HCT116 (cell line): ENCODE results near the gene CHST15. TPM values are rescaled to one million over a fixed set of nuclear protein-coding genes. Genes with fewer than 3 reads are reported as not detected.

Experiments
- ATAC-seq: fragments of 200-7000 bp; cut with Tn5 transposase; 2 replicates; pipeline ENCODE4 v1.9.1; 2020; ENCODE audit warnings: mild to moderate bottlenecking, moderate library complexity
- BruUV-seq: library from RNA; stranded (reverse); fragments of 400-500 nt; replicated peaks from 2 replicates; lab custom pipeline; 2021; lab: Mats Ljungman, UMichigan
- CTCF ChIA-PET: fragments of 300-600 bp; sonication (Branson Sonifier 250); formaldehyde crosslinking; loops from one replicate; lab custom pipeline; 2021; ENCODE audit warnings: antibody characterized with exemption; lab: Charles Lee
- POLR2A ChIA-PET: fragments of 300-600, 350-600 bp; sonication (Branson Sonifier 250); formaldehyde crosslinking; loops from one replicate; lab custom pipeline; 2021; ENCODE audit warnings: antibody characterized with exemption; lab: Charles Lee
- RAD21 ChIA-PET, 2 experiments: fragments of 300-600 bp; sonication (Branson Sonifier 250); formaldehyde crosslinking; loops; one replicate each; lab custom pipeline; 2023; ENCODE audit warnings: low total read pairs in 2 of 2; ENCODE audit not compliant: uncharacterized antibody in 2 of 2, unreplicated experiment in 2 of 2, low non-redundant PET in 1 of 2; lab: Charles Lee
- DNase-seq: peaks from one replicate; pipeline ENCODE4 v3.0.0-alpha.2; 2010; ENCODE audit warnings: low read depth, low spot score
- H2AFZ ChIP-seq: fragments of 200-600 bp; shearing (Covaris generic), sonication (generic); 2 replicates; pipeline ENCODE4 v1.6.1; 2017; ENCODE audit warnings: low read depth, mixed run types, mixed read lengths, antibody characterized with exemption, low read length; ENCODE audit not compliant: poor library complexity, severe bottlenecking
- H3K27ac ChIP-seq: 2 replicates; pipeline ENCODE4 v1.5.1; 2012; ENCODE audit warnings: low read depth, low read length
- H3K27me3 ChIP-seq: fragments of 200-600 bp; sonication (generic); 2 replicates; pipeline ENCODE4 v1.6.1; 2016; ENCODE audit warnings: mixed run types, low read length, mixed read lengths; ENCODE audit not compliant: insufficient read depth
- H3K36me3 ChIP-seq, 2 experiments: fragments of 200-500 bp in 1 of 2; fragments of 200-600 bp in 1 of 2; sonication (Bioruptor generic) in 1 of 2; sonication (generic) in 1 of 2; 2 replicates each; pipeline versions ENCODE4 v1.5.1 to v1.6.1; 2014 to 2016; ENCODE audit warnings: low read length in 2 of 2, inconsistent platforms in 1 of 2, mixed read lengths in 1 of 2, mixed run types in 1 of 2; ENCODE audit not compliant: insufficient read depth in 2 of 2, control insufficient read depth in 1 of 2
- H3K4me1 ChIP-seq, 2 experiments: fragments of 200-600 bp in 1 of 2; sonication (generic) in 1 of 2; 2 replicates each; pipeline versions ENCODE4 v1.5.1 to v1.6.1; 2012 to 2017; ENCODE audit warnings: low read length in 2 of 2, inconsistent platforms in 1 of 2, mild to moderate bottlenecking in 1 of 2, mixed read lengths in 1 of 2, mixed run types in 1 of 2, moderate library complexity in 1 of 2; ENCODE audit not compliant: insufficient read depth in 2 of 2, control insufficient read depth in 1 of 2
- H3K4me2 ChIP-seq: fragments of 200-600 bp; sonication (generic); 2 replicates; pipeline ENCODE4 v1.6.1; 2017; ENCODE audit warnings: mixed run types, low read length, mixed read lengths
- H3K4me3 ChIP-seq, 2 experiments: fragments of 200-600 bp in 1 of 2; sonication (generic) in 1 of 2; replicated peaks in 1 of 2; 2 replicates each; pipeline ENCODE4 v1.5.1; 2011 to 2016; ENCODE audit warnings: low read length in 2 of 2, control low read depth in 1 of 2, low read depth in 1 of 2, mild to moderate bottlenecking in 1 of 2, mixed read lengths in 1 of 2, mixed run types in 1 of 2
- H3K79me2 ChIP-seq: fragments of 200-600 bp; sonication (generic); 2 replicates; pipeline ENCODE4 v1.6.1; 2017; ENCODE audit warnings: mild to moderate bottlenecking, mixed run types, low read length, moderate library complexity, mixed read lengths; ENCODE audit not compliant: insufficient read depth
- H3K9ac ChIP-seq: fragments of 200-600 bp; sonication (generic); 2 replicates; pipeline ENCODE4 v1.6.1; 2016; ENCODE audit warnings: low read length, mixed read lengths
- H3K9me2 ChIP-seq: fragments of 200-600 bp; sonication (generic), shearing (Covaris generic); 2 replicates; pipeline ENCODE4 v1.6.1; 2017; ENCODE audit warnings: mixed run types, mild to moderate bottlenecking, moderate library complexity; ENCODE audit not compliant: insufficient read depth
- H3K9me3 ChIP-seq, 2 experiments: fragments of 200-500 bp in 1 of 2; fragments of 200-600 bp in 1 of 2; sonication (Bioruptor generic) in 1 of 2; sonication (generic) in 1 of 2; 2 replicates each; pipeline ENCODE4 v1.6.1; 2014 to 2017; ENCODE audit warnings: low read length in 2 of 2, mixed read lengths in 2 of 2, inconsistent platforms in 1 of 2, low read depth in 1 of 2, mild to moderate bottlenecking in 1 of 2, mixed run types in 1 of 2, moderate library complexity in 1 of 2; ENCODE audit not compliant: control insufficient read depth in 1 of 2, insufficient read depth in 1 of 2
- H4K20me1 ChIP-seq: fragments of 200-600 bp; sonication (generic), shearing (Covaris generic); 2 replicates; pipeline ENCODE4 v1.6.1; 2017; ENCODE audit warnings: mixed run types, mild to moderate bottlenecking, moderate library complexity; ENCODE audit not compliant: insufficient read depth
- ATF3 ChIP-seq: IDR thresholded peaks from 2 replicates; pipeline ENCODE4 v1.6.1; 2012
- CBX3 ChIP-seq: IDR thresholded peaks from 2 replicates; pipeline ENCODE4 v1.6.1; 2012; ENCODE audit warnings: low read depth
- CEBPB ChIP-seq: IDR thresholded peaks from 2 replicates; pipeline ENCODE4 v1.6.1; 2012; ENCODE audit warnings: low read depth
- ELF1 ChIP-seq: IDR thresholded peaks from 2 replicates; pipeline ENCODE4 v1.6.1; 2012; ENCODE audit warnings: low read depth, borderline replicate concordance
- EZH2 ChIP-seq: fragments of 200-600 bp; sonication (generic); IDR thresholded peaks from 2 replicates; pipeline ENCODE4 v1.6.1; 2017; ENCODE audit warnings: antibody characterized with exemption, mixed run types
- EZH2phosphoT487 ChIP-seq: fragments of 200-600 bp; IDR thresholded peaks from 2 replicates; pipeline ENCODE4 v1.6.1; 2018; ENCODE audit warnings: antibody characterized with exemption, borderline replicate concordance
- JUND ChIP-seq: IDR thresholded peaks from 2 replicates; pipeline ENCODE4 v1.6.1; 2012
- MAX ChIP-seq: IDR thresholded peaks from 2 replicates; pipeline ENCODE4 v1.6.1; 2012
- POLR2A ChIP-seq: IDR thresholded peaks from 2 replicates; pipeline ENCODE4 v1.7.0; 2011; ENCODE audit warnings: borderline replicate concordance; ENCODE audit not compliant: insufficient read depth, insufficient read length; ENCODE audit errors: extremely low read depth
- RAD21 ChIP-seq: IDR thresholded peaks from 2 replicates; pipeline ENCODE4 v1.6.1; 2012; ENCODE audit warnings: low read depth, mild to moderate bottlenecking
- REST ChIP-seq: IDR thresholded peaks from 2 replicates; pipeline ENCODE4 v1.6.1; 2012; ENCODE audit warnings: low read depth
- SIN3A ChIP-seq: IDR thresholded peaks from 2 replicates; pipeline ENCODE4 v1.6.1; 2012; ENCODE audit warnings: low read depth
- SRF ChIP-seq: IDR thresholded peaks from 2 replicates; pipeline ENCODE4 v1.6.1; 2012; ENCODE audit warnings: low read depth
- YY1 ChIP-seq: IDR thresholded peaks from 2 replicates; pipeline ENCODE4 v1.6.1; 2011; ENCODE audit warnings: low read length, low read depth, moderate library complexity, mild to moderate bottlenecking; ENCODE audit not compliant: insufficient replicate concordance; ENCODE audit errors: extremely low read depth
- ZFX ChIP-seq: fragments of 450-650 bp; IDR thresholded peaks from 2 replicates; pipeline ENCODE4 v1.6.1; 2017
- intact Hi-C: fragments of 100-400 bp; cut with micrococcal nuclease; formaldehyde crosslinking; loops from 2 replicates; pipeline ENCODE4 v1.10.0; 2022
- total RNA-seq: library from RNA; stranded (reverse); gene quantifications from one replicate; pipeline ENCODE4 v1.2.1, GENCODE V29; 2021; ENCODE audit not compliant: unreplicated experiment

Gene CHST15
- total RNA-seq, 1 experiment from 2014 or later = 47.2 TPM

- Histone ChIP-seq H2AFZ (no peak overlapping the region), H4K20me1 (no peaks in the 10 kb centered on the region), H3K79me2 (no peaks in the 10 kb centered on the region), H3K4me3 (no peak overlapping the region), H3K4me1 (no peaks in the 10 kb centered on the region), H3K9me2 (no peaks in the 10 kb centered on the region), H3K27me3 (no peaks in the 10 kb centered on the region), H3K36me3 (no peaks in the 10 kb centered on the region), H3K9ac (no peak overlapping the region), H3K27ac (no peak overlapping the region), H3K4me2 (no peak overlapping the region), H3K9me3 (no peaks in the 10 kb centered on the region)
- POLR2A ChIA-PET = no interaction called here
- BruUV-seq = no TSS peak
- no peak for TF ChIP-seq CEBPB
- TF ChIP-seq JUND = no peak
- TF ChIP-seq EZH2phosphoT487 = no peak
- no peak for TF ChIP-seq YY1
- TF ChIP-seq REST = no peak
- no peak for TF ChIP-seq ATF3
- no peak for TF ChIP-seq MAX
- TF ChIP-seq ELF1 = no peak
- TF ChIP-seq RAD21 = no peak
- no peak for TF ChIP-seq SIN3A
- TF ChIP-seq ZFX = no peak
- no peak for TF ChIP-seq POLR2A
- no peak for TF ChIP-seq CBX3
- no peak for TF ChIP-seq SRF
- no peak for TF ChIP-seq EZH2
- intact Hi-C loops = no loop called here
- DNase-seq (no peak), ATAC-seq (no peak)
- RAD21 ChIA-PET = no interaction called here
- CTCF ChIA-PET = interaction anchor here (1.9 kb wide), 1 partner anchor 10 kb away, joined by 7 read pairs; no protein-coding TSS in a partner anchor
These were observed 23.5 kb upstream of the CHST15 start for GRCh38 chr10:124116771-124117510.
